Thoracic aorta (tissue), 2 donors: Measurements from ENCODE around the gene JCAD. TPM values are rescaled to one million over a fixed set of nuclear protein-coding genes. Genes with fewer than 3 reads are reported as not detected.

Experiments used
- ATAC-seq: fragments of 150-250 bp; one replicate; pipeline ENCODE4 v1.8.0; 2017; ENCODE audit warnings: low read depth; ENCODE audit not compliant: insufficient number of reproducible peaks, low FRiP score
- DNase-seq: peaks from one replicate; pipeline ENCODE4 v3.0.0-alpha.2; 2020; ENCODE audit warnings: low spot score
- H3K27ac ChIP-seq, 2 donors: fragments of 200-600 bp; sonication (generic); 1 replicate in 1 of 2; 2 replicates in 1 of 2; pipeline ENCODE4 v1.5.1; 2016; ENCODE audit warnings: mild to moderate bottlenecking in 2 of 2, moderate library complexity in 2 of 2
- H3K27me3 ChIP-seq: fragments of 200-600 bp; sonication (generic); replicated peaks from 2 replicates; pipeline ENCODE4 v1.6.0; 2016; ENCODE audit warnings: mild to moderate bottlenecking; ENCODE audit not compliant: insufficient read depth
- H3K36me3 ChIP-seq: fragments of 200-600 bp; sonication (generic); one replicate; pipeline ENCODE4 v1.5.1; 2016
- H3K4me1 ChIP-seq, 2 donors: fragments of 200-600 bp; sonication (generic); 1 replicate in 1 of 2; 2 replicates in 1 of 2; pipeline versions ENCODE4 v1.5.1 to v1.6.0; 2016; ENCODE audit warnings: low read depth in 2 of 2, mild to moderate bottlenecking in 1 of 2; ENCODE audit not compliant: control insufficient read depth in 1 of 2
- H3K4me3 ChIP-seq: fragments of 200-600 bp; sonication (generic); 2 replicates; pipeline ENCODE4 v1.5.1; 2016; ENCODE audit warnings: mild to moderate bottlenecking
- H3K9me3 ChIP-seq: fragments of 200-600 bp; sonication (generic); 2 replicates; pipeline ENCODE4 v1.5.1; 2016
- CTCF ChIP-seq: fragments of 200-600 bp; sonication (generic); IDR thresholded peaks from one replicate; pipeline ENCODE4 v1.5.1; 2019; ENCODE audit warnings: antibody characterized with exemption
- total RNA-seq, 2 donors: library from RNA; depleted of rRNA; stranded (reverse); fragments of >200 nt; gene quantifications; one replicate each; pipeline versions ENCODE4 v1.1.0 to v1.2.3, GENCODE V29; 2016

The JCAD gene
- total RNA-seq, 2 donors from 2014 or later: 46.3 to 103 TPM

- H3K4me1 ChIP-seq: peaks cover 19 to 38% of the 10 kb centered on the region in 2 donors
- H3K27me3 ChIP-seq: no peaks in the 10 kb centered on the region
- H3K9me3 ChIP-seq: no peaks in the 10 kb centered on the region
- peak; percentile 40 for ATAC-seq
- H3K4me3 ChIP-seq: peak overlapping the region; percentile 11
- H3K36me3 ChIP-seq: no peaks in the 10 kb centered on the region
- H3K27ac ChIP-seq: peak overlapping the region; percentile 76 to 89
- no peak for DNase-seq
- TF ChIP-seq CTCF: no peak
These were observed 4.1 kb downstream of the JCAD start for GRCh38 chr10:30055226-30055662.

DNA sequence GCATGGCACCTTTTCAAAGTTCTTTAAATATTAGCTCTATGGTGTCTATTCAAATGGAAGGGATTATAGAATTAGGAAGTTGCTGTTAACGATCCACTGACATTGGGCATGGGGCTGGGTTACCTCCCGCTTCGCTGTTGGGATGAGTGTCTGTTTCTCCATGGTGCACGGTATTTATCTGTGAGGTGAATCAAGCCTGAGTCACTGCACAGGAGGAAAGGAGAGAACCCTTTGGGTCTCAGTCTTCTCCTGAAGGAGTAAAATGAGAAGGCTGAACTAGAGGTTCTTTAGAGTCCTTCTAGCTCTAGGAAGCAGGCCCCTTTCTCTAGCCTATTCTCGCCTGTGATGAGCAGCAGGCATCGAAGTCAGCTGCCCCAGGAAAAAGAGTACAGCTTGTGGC, 7.3 kb downstream of the JCAD start:
- no peak for DNase-seq
- H3K36me3 ChIP-seq: peaks cover 3% of the 10 kb centered on the region
- no peak for TF ChIP-seq CTCF
- H3K4me3 ChIP-seq: no peak overlapping the region
- H3K4me1 ChIP-seq: peaks cover 14 to 24% of the 10 kb centered on the region in 2 donors
- no peaks in the 10 kb centered on the region for H3K9me3 ChIP-seq
- H3K27ac ChIP-seq: no peak overlapping the region
- no peak for ATAC-seq
- H3K27me3 ChIP-seq: no peaks in the 10 kb centered on the region

DNA sequence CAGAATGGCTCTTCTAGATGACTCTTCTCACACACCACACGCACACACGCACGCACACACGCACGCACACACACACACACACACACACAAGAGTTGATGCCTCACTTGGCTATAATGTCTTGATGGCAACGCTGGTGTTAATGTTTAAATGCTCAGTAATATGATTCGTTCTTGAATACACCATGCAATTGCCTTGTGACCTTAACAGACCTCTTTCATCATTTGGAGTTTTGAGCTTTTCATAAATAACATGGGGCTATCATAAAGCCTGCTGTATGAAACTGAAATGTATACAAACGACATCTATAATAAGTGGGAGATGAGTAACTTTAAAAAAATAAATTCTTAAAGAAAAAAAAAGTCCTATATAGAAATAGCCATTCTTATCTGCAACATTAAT, 8.2 kb downstream of the JCAD start:
- Histone ChIP-seq H3K4me3 (no peak overlapping the region), H3K27ac (no peak overlapping the region), H3K9me3 (no peaks in the 10 kb centered on the region), H3K4me1 (peaks cover 10 to 16% of the 10 kb centered on the region in 2 donors), H3K27me3 (no peaks in the 10 kb centered on the region), H3K36me3 (peaks cover 10% of the 10 kb centered on the region)
- ATAC-seq (no peak), DNase-seq (no peak)
- TF ChIP-seq CTCF: no peak

DNA sequence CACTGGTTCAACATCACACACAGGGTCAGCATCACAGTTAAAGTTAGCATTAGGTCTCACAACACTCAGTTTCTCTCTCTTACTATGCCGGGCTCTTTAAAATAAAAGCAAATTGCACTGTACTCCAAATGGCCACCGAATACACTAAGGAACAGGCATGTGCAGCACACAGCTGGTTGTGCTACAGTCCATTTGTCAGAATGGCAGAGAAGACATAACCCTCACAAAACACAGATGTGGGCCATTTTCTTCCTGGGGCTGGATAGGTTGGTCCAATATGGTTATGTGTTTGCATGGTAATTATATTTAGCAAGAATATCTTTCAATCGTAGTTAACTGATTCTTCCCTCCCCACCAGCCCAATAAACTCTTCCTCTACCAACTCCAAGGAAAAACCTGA, 9.0 kb downstream of the JCAD start:
- no peaks in the 10 kb centered on the region for H3K27me3 ChIP-seq
- ATAC-seq (no peak), DNase-seq (no peak)
- H3K36me3 ChIP-seq: peaks cover 18% of the 10 kb centered on the region
- TF ChIP-seq CTCF: no peak
- no peak overlapping the region for H3K27ac ChIP-seq
- no peak overlapping the region for H3K4me3 ChIP-seq
- H3K9me3 ChIP-seq: no peaks in the 10 kb centered on the region
- peaks cover 4 to 8% of the 10 kb centered on the region in 2 donors for H3K4me1 ChIP-seq

GRCh38 chr10:30048768-30049517, 10.4 kb downstream of the JCAD start:
- H3K4me1 ChIP-seq: no peaks in the 10 kb centered on the region
- ATAC-seq (no peak), DNase-seq (no peak)

More at GRCh38 chr10:30048768-30049517, 10.4 kb downstream of the JCAD start:
- Histone ChIP-seq H3K9me3 (no peaks in the 10 kb centered on the region), H3K36me3 (peaks cover 18% of the 10 kb centered on the region), H3K27me3 (no peaks in the 10 kb centered on the region), H3K27ac (no peak overlapping the region), H3K4me3 (no peak overlapping the region)
- TF ChIP-seq CTCF: no peak
